Brain pericyte (primary cell): Measurements from ENCODE around the gene CNOT1.
"Not testable (repeated sequence)": the region's sequence is repeated elsewhere in the genome, so short reads cannot be mapped to it uniquely, and the experiment has no call there.

Experiments used
- DNase-seq: peaks from one replicate; pipeline ENCODE4 v3.0.0-alpha.2; 2012; ENCODE audit warnings: low read depth, low spot score

The CNOT1 gene

DNA sequence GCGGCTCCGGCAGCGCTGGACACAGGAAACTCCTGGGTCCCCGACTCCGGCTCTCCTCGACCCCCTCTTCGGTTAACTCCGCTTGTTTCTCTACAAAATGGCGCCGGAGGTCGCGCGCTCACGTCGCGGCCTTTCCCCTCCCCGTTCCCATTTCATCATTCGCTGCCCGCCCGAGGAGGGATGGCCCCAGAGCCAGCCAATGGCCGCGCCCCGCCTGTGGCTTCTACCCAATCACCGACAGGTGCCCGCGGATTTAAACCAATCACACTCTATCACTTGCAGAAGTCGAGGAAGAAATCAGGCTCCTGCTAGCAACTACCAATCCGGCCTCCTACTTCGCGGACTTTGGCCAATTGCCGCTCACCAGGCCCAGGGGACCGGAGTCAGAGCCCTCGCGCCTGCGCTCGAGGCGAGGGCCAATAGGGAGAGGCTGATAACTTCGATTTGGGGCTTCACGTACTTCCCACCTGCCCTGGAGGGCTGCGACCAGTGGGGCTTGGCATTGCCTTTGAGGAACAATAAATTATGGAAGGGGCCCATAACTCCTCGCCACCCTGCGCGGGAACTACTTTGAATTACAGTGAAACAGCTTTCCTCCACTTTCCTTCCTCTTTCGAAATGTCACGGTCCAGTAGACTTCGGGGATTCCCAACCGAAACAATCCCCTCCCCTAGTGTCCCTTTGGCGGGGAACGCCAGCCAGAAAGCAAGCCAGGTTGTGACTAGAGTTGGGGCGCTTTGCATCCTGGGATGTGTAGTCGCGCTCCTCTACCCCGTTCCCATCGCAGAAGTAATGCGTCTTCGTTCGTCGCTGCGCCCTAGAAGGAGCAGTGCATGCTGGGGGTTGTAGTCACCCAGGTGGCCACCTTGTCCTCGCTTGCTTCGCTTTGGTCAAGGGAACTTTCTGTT is at the start of gene CNOT1:
Gene CNOT1, minus strand, starts transcription at position 94 of the 908 bp plus-strand sequence. CDS start 30,489 bp downstream, outside the sequence.
- peak; percentile 99 for DNase-seq

DNA sequence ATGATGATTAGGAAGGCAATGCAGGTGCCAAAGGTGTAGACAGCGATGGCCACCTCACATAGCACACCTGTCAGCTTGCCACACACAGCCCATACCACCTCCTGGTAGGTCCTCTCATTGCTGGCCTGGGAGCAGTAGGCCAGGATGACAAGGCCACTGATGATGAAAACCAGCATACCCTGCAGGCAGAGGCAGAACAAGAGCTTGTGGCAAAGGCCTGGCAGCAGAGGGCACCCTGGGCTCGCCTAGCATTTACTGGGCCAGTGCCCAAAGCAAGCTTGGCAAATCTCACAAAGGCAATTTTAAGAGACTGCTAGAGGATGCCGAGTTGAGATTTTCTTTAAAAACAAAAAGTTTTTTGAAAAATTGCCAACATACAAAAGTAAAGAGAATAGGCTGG is 49.1 kb upstream of the CNOT1 start:
- no peak for DNase-seq

DNA sequence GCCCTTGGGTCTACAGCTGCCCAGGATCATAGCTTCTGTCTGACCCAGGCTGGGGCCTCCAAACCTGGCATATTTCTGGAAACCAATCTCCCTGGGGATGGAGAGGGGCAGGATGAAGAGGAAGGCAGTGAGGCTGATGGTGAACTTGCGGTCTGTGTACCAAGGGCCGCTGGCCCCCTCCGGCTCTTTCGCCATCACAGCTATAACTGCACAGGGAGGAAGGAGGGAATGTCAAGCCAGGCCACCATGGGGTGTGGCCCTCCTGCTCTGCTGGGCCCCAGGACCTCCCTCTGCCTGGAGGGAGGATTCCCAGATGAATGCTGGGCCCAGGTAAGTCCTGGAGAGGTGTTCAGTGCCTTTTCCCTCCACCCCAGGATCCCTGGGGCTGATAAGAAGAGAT is 48.6 kb upstream of the CNOT1 start:
- no peak for DNase-seq

DNA sequence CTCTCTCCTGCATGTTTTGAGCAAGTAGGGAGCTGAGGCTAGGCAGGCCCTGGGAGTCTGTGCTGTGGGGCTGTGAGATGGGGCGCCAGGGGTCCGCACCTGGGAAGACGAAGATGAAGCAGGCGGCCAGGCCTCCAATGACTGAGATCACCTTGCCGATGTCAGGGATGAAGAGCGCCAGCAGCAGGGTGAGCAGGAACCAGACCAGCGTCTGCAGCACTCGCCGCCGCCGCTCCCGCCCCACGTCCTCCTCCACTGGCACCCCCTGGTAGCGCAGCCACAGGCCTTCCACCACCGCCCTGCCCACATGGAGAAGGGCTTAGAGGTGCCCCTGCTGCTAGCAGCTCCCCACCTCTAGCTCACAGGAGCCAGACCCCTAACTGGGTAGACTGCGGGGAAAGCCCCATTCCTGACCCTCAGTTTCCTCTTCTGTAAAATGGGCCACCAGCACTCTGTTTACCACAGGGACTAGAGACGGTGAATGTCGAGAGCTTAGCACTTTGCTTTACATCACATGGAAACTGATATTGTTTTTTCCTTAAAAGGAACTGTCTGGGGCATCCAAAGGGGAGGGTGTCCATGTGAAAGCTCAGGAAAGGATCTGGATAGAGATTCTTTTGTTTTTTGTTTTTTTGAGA is 41.4 kb upstream of the CNOT1 start:
- no peak for DNase-seq

DNA sequence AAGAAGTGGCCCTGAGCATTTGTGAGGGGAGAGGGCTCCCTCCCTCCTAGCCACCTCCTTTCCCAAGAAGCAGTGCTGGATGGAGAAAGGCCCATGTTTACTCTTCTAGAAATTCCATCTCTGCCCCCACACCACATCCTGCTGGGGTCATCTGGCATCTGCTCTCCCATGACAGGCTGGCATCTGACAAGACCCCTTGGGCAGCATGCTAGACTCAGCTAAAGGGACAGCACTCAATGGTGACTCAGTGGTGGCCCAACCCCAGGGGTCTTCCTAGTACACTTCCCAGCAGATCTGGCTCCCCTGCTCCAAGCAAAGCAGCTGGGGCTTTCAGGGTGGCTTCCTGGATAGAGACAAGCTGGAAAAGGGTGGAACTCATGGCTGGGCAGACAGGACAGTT is 40.6 kb upstream of the CNOT1 start:
- DNase-seq: no peak

DNA sequence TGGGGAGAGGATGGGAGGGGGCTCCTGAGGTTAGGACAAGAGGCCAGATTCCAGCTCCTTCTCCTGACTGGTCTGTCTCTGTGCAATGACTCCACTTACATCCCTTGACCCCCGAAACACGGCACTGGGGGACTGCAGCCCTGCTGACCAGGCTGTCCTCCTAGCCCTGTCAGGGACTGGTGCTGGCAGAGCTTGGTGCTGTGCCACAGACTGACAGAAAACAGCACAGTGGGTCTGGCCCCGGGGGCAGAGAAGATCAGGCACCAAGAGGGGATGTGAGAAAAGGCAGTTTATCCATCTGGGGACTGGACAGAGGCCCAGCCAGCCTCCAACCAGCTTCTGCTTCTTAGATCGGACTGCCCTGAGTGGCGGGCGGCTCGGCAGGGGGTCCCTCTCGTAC is 35.6 kb upstream of the CNOT1 start:
- DNase-seq: no peak

DNA sequence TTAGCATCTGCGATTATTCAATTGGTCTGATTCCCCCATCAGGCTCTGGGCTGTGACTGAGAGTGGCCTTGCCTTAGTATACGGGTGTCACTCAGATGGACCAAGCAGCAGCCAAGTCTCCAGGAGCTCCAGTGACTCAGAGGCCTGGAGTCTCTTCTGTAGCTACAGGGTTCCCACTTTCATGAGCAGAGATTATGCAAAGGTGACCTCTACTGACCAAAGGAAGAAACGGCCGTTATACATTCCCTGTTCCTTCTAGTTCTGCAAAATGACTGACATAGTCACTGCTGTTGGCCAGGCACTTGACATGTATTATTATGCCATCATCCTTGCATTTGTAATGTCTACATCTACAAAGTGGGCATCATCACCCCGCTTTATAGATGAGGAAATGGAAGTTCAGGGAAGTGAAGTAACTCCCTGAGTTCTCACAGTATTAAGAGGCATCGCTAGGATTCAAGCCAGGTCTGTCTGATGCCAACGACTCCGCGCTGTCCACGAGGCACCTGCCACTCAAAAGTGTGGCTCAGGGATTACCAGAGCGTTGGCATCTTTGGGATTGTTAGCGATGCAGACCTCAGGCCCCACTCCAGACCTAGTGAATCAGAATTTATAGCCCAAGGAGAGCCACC is 31.7 kb upstream of the CNOT1 start:
- peak; percentile 48 for DNase-seq

DNA sequence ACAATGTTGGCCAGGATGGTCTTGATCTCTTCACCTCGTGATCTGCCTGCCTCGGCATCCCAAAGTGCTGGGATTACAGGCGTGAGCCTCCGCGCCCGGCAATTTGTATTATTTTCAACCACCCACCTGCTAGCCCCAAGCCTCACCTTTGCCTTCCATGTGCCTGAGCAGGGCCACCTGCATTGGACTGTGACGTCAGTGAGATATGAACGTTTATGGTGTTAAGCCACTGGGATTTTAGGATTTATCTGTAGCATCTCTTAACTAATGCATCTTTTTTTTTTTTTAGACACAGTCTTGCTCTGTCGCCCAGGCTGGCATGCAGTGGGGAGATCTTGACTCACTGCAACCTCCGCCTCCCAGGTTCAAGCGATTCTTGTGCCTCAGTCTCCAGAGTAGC is 30.3 kb upstream of the CNOT1 start:
- DNase-seq: not testable (repeated sequence)

DNA sequence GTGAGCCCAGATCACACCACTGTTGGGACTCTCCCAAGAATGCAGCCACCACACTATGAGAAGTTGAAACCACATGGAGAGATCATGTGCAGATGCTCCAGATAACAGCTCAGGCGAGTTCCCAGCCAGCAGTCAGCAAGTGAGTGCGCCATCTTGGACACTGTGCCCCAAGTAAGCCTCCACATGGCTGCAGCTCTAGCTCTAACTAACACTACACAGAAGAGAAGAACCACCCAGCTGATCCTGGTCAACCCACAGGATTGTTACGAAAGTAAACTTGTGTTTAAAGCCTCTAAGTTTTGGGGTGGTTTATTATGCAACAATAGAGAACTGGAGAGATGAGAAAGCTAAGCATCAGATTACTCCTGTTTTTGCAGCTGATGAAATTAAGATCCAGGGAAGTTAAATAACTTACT is 29.2 kb upstream of the CNOT1 start:
- DNase-seq: no peak

DNA sequence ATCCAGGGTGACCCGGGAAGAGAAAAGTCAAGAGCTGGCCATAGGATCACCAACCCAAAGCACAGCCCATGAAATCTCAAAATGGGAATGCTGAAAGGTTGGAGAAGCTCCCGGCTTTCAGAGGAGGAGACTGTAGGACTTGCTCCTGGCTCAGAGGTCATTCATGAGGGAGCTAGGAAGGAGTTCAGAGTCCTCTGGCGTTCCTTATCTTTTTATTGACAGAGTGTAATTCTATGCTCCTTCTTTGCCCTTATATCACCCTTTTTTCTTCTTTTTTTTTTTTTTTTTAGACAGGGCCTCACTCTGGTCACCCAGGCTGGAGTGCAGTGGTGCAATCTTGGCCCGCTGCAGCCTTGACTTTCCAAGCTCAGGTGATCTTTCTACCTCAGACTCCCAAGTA is 27.3 kb upstream of the CNOT1 start:
- no peak for DNase-seq

DNA sequence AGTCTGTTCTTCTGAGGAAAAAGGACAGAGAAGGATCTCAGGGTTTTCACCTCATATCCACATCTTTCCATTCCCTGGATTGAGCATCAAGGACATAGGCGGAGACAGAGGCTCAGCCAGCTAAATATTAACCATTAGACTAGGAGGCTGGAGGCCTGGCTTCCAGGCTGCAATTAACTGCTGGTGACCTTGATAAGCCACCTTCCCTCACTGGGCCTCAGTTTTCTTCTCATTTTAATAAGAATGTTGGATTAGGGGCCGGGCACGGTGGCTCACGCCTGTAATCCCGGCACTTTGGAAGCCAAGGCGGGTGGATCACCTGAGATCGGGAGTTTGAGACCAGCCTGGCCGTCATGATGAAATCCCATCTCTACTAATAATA is 25.6 kb upstream of the CNOT1 start:
- DNase-seq: no peak

DNA sequence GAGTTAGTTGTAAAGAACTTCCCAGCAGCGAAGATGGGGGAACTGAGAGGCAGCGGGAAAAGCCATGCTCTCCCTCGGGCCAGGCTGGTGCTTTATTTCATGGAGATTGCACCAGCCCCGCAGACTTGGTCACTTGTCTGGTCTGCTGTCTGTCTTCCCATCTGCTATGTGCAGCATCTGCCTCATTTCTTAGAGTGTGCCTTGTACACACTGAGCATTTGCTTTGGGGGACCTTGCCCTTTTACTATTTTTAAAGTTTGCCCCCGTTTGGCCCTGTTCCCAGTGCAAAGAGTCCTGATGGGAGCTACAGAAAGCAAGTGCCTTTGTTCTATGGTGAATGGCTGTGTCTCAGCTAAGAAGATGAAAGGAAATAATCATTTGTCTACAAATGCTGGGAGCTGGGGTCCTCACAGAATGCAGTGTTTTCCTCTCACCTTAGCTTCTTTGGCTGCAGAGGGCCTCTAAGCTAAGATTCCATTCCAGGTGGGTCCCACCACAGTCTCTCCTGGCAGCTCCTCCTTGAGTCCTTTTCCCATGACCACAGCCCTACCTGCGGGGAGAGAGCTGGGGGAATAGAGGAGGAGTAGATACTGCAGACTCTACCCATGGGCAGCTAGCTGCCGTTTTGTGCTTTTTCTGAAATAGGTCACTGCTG is 25.1 kb upstream of the CNOT1 start:
- no peak for DNase-seq

DNA sequence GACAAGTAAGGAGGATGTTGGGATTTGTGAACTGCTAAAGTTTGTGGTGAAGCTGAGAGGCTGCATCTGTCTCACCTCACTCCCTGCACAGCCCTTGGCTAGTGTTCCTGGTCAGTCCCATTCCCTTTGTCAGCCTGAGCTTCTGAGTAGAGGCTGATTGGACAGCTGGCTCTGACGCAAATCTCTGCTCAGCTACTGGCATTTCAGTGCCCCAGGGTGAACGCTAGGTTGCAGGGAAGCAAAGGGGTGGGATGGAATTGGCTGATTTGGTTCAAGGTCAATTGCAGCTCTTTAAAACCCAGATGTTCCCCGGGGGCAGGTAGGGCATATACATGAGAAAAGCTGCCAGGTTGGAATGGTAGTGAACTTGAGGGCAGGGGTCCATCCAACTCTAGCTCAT is 23.1 kb upstream of the CNOT1 start:
- no peak for DNase-seq

DNA sequence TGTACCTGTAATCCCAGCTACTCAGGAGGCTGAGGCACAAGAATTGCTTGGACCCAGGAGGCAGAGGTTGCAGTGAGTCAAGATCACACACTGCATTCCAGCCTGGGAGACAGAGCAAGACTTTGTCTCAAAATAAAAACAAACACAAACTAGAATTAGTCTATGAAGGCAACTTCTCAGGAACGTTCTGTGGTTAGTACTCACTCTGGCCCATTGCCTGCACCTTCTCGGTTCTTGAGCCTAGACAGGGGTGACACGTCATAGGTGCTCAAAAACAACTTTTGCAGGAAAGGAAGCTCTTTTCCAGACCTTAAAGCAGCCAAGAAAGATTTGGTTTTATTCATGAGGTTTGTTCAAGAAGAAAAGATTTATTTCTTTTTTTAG is 22.3 kb upstream of the CNOT1 start:
- DNase-seq: no peak

DNA sequence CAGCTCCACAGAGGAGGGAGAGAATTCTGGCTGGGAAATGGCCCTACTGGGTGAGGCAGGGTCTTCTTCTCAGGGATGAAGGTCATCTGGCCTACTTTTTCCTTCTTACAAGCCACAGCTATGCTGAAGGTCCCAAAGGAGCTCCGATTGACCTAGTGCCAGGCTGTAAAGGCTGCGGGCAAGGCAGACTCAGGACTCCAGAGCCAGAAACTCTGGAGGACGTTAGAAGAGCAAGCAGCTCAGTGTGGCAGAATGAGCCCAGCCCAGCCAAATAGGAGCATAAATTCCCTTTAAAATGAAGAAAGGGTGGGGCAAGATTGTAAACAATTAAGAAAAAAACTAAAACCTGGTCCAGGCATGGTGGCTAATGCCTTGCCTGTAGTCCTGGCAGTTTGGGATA is 20.1 kb upstream of the CNOT1 start:
- no peak for DNase-seq

DNA sequence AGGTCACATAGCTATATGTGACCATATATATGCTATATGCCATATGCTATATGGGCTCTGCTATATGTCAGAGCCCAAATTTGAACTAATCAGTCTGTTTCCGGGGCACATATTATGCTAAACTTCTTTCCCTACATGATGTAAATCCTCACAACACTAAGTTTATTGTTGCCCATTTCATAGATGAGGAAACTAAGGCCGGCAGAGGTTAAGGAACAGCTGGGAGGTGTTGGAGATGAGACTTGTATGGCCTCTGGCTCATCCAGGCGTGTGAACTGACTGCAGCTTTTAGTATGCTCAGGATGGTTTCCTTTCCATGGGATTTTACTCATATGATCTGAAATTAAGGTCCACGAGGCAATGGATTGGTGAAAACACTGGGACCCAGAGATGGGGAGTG is 17.5 kb upstream of the CNOT1 start:
- DNase-seq: no peak

DNA sequence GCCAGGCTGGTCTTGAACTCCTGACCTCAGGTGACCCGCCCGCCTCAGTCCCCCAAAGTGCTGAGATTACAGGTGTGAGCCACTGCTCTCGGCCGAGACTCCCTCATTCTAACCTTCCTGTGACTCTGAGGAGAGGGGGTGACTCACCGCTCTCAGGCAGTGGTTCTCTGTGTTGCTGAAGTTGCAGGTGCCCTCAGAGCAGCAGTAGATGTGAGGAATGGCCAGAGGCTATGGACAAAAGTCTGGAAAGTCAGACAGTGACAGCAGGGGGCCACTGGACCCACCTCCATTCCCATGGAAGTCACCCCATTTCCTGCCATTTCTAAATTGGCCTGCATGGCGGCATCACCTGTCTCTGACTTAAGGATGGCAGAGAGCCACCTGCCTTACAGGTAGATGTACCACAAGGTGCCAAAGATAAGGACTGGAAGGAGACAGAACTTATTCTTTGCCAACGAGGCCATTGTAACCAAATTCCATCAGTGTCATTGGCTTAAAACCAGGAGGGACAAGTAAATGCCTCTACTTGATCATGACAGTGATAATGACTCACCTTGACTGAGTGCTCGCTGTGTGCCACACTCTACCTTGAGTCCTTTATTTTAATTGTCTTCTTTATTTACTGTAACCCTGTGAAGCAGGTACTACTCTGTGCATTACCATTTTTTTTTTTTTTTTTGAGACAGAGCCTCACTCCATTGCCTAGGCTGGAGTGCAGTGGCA is 15.3 kb upstream of the CNOT1 start:
- no peak for DNase-seq

DNA sequence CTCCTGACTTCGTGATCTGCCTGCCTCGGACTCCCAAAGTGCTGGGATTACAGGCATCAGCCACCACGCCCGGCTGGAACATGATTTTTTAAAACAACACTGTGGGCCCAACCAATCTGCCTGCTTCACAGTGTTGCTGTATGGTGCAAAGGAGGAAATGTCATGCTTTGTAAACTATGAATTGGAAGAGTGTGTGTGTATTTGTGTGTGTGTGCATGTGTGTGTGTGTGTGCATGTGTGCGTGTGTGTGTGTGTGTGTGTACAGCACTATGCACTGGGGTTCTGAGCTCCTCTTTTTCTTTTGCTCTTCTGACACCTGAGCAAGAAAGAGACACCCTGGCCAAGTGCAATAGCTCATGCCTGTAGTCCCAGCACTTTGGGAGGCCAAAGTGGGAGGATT is 14.5 kb upstream of the CNOT1 start:
- DNase-seq: no peak

DNA sequence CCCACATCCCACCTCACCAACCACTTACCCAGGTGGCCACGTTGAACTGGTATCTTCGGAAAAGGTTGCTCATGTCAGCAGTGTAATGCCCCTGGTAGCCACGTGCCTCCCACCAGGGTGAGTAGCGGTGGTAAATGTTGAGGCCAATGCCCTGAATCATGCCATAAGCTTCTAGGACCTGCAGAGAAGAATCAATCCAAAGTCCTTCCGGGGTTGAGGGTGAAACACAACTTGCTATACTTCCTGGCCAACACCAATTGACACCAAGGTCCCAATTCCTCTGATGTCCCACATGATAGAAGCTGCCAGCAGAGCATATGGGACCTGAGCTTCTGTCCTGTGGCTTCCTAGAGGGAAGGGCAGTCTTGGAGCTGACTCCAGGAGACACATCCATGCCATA is 11.3 kb upstream of the CNOT1 start:
- DNase-seq: no peak

DNA sequence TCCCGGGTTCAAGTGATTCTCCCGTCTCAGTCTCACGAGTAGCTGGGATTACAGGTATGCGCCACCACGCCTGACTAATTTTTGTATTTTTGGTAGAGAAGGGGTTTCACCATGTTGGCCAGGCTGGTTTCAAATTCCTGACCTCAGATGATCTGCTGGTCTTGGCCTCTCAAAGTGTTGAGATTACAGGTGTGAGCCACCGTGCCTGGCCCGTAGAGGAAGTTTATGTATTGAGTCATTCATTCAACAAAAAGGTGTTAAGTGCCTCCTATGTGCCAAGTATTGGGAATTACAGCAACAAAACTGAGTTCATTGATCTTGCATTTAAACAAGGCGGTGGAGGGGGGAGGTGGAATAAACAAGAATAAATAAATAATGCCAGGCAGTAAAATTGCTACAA is 10.2 kb upstream of the CNOT1 start:
- DNase-seq: no peak

DNA sequence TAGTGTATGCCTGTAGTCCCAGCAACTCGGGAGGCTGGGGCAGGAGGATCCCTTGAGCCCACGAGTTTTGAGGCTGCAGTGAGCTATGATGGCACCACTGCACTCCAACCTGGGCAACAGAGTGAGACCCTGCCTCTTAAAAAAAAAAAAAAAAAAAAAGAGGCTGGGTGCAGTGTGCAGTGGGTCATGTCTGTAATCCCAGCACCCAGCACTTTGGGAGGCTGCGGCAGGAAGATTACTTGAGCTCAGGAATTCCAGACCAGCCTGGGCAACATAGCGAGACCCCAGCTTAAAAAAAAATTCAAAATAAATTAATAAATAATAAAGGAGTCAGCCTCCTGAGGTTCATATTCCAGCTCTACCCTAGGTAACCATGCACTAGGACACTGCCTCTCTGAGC is 9.6 kb upstream of the CNOT1 start:
- DNase-seq: no peak
